MM.1S (cell line): ENCODE data around the gene MARS2.
"Not testable (repeated sequence)": the region's sequence is repeated elsewhere in the genome, so short reads cannot be mapped to it uniquely, and the experiment has no call there.

Source experiments
- EZH2phosphoT487 ChIP-seq: fragments of 300-600 bp; sonication (generic); IDR thresholded peaks from 2 replicates; pipeline ENCODE4 v1.6.1; 2018; ENCODE audit warnings: antibody characterized with exemption, low read length
- TF ChIP-seq, protein P1 (sequence below): fragments of 300-600 bp; sonication (generic); IDR thresholded peaks from 2 replicates; pipeline ENCODE4 v1.5.1; 2016; ENCODE audit warnings: antibody characterized with exemption, low read length, mixed read lengths

DNA sequence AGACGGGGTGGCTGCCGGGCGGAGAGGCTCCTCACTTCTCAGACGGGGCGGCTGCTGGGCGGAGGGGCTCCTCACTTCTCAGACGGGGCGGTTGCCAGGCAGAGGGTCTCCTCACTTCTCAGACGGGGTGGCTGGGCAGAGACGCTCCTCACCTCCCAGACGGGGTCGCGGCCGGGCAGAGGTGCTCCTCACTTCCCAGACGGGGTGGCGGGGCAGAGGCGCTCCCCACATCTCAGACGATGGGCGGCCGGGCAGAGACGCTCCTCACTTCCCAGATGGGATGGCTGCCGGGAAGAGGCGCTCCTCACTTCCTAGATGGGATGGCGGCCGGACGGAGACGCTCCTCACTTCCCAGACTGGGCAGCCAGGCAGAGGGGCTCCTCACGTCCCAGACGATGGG lies 8.6 kb upstream of the MARS2 start:
- not testable (repeated sequence) for TF ChIP-seq EZH2phosphoT487
- TF ChIP-seq, protein P1, sequence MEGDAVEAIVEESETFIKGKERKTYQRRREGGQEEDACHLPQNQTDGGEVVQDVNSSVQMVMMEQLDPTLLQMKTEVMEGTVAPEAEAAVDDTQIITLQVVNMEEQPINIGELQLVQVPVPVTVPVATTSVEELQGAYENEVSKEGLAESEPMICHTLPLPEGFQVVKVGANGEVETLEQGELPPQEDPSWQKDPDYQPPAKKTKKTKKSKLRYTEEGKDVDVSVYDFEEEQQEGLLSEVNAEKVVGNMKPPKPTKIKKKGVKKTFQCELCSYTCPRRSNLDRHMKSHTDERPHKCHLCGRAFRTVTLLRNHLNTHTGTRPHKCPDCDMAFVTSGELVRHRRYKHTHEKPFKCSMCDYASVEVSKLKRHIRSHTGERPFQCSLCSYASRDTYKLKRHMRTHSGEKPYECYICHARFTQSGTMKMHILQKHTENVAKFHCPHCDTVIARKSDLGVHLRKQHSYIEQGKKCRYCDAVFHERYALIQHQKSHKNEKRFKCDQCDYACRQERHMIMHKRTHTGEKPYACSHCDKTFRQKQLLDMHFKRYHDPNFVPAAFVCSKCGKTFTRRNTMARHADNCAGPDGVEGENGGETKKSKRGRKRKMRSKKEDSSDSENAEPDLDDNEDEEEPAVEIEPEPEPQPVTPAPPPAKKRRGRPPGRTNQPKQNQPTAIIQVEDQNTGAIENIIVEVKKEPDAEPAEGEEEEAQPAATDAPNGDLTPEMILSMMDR: not testable (repeated sequence)
